ENCODE measurements around the gene PEMT.

PEMT gene

GRCh38 chr17:17514993-17515933, 76.2 kb downstream of the PEMT start:
- DNase-seq (ENCODE audit: low read depth in 3 of 3): no peak

DNA sequence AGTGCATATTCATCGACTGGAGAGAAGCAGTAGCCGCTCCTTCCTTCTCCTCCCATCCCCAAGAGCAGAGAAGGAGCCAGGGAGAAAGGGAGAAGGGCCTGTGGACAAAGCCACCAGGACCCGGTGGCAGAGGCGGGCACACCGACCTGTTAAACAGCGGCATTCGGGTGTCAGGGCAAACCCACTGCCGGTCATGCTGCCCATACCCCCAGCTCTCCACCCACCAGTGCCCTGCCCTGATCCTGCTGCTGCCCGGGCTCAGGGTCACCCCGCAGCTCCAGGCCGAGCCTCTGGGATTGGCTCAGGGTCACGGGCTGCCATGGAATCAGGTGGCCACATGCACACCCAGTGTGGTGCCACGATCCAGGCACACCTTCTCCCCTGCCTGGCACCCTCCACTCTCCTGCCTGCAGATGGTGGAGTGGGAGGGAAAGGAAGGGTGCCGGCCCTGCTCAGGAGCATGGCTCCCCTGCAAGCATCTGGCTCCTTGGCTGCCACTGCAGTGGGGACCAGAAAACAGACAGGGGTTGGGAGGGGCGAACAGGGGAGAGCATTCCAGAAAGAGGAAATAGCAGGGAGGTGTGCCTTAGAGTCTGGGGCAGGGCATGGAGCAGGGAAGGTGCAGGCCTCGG, 77.0 kb downstream of the PEMT start:
- no peak for DNase-seq (ENCODE audit: low read depth in 3 of 3)

- no peak for DNase-seq (ENCODE audit: low read depth in 3 of 3)
These were observed 77.9 kb downstream of the PEMT start for GRCh38 chr17:17513626-17514025.

- no peak for DNase-seq (ENCODE audit: low read depth in 3 of 3)
These were observed 78.6 kb downstream of the PEMT start for GRCh38 chr17:17512866-17513265.

DNA sequence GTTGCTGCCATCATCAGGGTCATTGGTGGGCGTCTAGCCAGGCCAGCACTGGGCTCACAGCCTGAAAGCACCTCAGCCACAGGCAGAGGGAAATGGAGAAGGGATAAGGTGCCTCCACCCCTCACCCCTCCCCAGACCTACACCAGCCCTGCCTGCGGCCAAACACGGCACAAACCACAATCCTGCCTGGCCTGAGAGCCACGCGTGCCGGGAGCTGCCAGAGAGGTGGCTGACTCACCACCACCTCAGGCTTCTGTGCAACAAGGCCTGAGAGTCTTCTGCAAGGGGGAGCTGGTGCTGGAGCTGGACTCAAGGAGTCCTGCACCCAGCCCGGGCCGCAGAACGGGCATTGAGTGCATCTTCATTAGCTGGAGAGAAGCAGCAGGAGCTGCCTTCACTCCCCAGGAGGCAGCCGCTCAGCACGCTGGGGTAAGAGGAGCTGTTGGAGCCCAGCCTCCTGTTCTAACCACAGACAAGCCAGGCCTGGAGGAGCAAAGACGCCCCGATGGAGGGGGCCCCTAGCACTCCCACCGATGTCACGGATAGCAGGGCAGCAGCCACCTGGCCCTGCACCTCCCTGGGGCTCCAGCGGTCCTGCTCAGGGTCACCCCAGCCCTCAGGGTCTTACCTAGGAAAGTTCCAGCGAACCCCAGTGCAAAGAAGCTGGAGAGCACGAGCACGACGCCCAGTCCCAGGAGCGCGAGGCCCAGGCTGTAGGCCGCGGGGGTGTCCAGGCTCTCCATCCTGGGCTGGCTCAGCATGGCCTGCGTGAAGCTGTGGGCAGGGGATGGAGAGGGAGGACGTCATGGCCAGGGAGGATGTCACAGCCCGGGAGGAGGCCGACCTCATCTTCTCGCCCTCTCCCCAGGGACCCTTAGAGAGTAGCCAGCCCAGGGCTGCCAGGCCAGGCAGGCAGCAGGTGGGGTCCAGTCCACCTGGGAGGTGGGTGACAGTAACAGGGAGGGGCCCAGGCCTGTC, 79.3 kb downstream of the PEMT start:
- no peak for DNase-seq (ENCODE audit: low read depth in 3 of 3)

- no peak for DNase-seq (ENCODE audit: low read depth in 3 of 3)
These were observed 80.2 kb downstream of the PEMT start for GRCh38 chr17:17511293-17511741.

DNA sequence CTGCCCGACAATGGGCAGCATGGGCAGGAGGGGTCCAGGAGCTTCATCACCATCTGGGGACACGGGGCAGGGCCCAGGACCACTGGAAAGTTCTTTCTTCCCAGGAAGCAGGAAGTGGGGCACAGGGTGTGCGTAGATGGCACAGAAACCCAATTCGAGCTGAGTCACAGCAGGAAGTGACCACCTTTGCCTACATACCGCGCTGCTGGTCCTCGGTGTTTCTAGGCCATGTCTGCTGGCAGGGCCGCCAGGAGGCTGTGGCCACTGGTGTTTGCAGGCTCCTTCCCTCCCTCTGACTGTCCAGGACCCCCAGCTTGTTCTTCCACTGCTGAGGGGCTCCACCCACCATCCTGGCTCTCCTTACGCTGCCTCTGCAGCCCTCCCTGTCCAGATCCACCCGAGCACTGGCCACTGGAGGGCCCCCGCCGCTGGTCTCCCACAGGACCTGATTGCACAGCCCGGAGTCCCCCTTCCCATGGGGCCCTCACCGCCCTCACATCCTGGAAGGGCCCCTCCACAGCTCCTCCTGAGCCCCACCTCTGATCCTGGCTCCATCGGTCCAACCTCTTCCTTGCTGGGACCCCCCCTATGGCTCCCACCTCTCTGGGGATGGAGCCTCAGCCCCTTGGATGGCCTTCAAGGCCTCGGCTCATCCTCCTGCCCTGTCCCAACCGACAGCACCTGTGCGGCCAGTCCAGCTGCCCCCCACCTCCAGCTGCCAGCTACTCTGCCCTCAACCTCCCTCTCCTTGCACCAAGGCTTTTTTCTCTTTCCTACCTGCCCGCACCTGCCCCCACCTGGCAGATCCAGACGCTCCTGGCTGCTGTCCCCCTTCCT, 80.8 kb downstream of the PEMT start:
- DNase-seq (ENCODE audit: low read depth in 3 of 3): no peak

GRCh38 chr17:17509601-17510425, 81.7 kb downstream of the PEMT start:
- DNase-seq (ENCODE audit: low read depth in 3 of 3): no peak

DNA sequence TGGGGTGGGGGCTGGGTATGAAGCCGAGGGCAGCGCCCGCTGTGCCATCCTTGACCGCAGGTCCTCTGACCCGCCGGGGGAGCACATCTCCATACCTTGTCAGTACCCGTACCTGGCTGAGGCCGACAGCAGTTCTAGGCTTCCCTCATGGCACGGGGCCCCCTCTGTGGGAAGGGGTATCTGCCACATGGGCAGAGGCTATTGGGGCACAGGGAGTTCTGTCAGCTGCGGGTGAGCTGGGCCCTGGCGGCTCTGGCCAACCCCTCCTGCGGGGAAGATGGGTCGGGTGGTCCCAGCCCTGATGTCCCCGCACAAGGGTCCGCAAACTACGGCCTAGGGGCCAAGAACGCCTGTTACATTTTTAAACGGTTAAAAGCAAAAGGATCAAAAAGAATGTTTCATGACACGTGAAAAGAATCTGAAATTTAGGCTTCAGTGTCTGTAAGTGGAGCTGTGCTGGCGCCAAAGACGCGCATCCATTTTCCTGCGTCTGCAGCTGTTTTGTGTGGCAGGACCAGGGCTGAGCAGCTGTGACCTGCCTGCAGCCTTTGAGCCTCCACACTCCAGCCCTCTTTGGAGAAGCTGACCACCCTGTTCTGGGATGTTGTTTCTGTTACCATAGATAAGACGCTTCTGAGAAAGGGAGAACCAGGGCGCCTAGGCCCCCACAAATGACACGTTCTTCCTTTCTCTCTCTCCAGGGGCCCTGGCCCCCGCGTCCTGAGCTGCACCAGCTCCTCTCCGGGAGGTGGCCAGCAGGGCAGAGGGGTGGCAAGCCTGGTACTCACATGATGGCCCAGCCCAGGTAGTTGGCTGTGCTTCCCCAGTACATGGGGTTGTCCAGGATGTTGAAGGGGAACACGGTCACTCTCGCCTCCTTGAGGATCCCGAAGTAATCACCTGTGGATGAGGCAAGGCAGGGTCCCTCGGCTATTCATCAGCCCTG, 82.6 kb downstream of the PEMT start:
- no peak for DNase-seq (ENCODE audit: low read depth in 3 of 3)

GRCh38 chr17:17508019-17508535, 83.4 kb downstream of the PEMT start:
- no peak for DNase-seq (ENCODE audit: low read depth in 3 of 3)

- DNase-seq (ENCODE audit: low read depth in 3 of 3): no peak
These were observed 84.0 kb downstream of the PEMT start for GRCh38 chr17:17507465-17508011.

DNA sequence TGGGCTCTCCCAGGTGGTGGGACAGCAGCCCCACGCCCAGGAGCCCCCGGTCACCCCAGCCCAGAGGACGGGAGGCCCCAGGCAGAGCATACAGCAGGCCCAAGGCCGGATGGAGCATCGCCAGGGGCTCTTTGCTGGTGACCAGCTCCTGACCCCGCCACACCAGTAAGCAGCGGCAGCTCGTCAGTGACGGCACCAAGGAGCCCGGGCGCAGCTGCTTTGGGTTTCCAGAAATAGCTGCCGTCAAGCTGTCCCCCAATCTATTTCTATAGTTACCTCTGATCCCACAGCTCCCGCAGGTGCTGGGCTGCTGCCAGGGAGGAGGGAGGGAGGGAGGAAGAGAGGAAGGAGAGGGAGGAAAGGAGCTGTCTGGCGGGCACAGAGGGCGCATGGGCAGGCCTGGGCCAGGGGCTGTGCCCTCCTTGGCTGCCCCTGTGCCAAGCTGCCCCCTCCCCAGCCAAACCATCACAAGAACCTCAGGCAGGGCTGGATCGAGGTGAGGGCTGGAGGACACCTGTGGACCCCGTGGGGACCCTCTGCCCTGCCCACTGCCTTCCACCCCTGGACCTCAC, 84.5 kb downstream of the PEMT start:
- no peak for DNase-seq (ENCODE audit: low read depth in 3 of 3)

DNA sequence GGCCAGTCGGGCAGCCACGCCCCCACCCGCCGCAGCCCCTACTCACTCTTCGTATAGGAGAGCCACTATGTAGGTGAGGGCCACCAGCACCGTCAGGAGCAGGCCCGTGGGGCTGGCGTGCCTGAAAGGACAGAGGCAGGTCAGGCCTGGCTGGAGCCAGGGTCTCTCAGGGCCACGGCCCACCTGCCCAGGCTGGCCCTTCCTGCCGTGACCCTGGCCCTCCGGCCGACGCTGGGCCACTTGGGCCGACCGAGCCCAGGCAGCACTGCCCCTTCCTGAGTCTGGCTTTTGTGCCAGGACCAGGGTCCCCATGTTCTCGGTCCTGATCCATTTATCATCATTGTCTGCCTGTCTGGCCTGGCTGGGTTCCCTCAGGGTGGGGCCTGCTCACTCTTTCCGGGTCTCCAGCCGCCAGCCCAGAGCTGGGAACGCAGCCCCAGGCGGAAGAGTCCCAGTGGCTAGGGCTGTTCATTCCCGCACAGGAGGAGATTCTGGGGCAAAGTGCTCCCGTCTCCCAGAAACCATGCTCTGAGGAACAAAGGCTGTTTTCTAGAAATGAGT, 85.2 kb downstream of the PEMT start:
- no peak for DNase-seq (ENCODE audit: low read depth in 3 of 3)

DNA sequence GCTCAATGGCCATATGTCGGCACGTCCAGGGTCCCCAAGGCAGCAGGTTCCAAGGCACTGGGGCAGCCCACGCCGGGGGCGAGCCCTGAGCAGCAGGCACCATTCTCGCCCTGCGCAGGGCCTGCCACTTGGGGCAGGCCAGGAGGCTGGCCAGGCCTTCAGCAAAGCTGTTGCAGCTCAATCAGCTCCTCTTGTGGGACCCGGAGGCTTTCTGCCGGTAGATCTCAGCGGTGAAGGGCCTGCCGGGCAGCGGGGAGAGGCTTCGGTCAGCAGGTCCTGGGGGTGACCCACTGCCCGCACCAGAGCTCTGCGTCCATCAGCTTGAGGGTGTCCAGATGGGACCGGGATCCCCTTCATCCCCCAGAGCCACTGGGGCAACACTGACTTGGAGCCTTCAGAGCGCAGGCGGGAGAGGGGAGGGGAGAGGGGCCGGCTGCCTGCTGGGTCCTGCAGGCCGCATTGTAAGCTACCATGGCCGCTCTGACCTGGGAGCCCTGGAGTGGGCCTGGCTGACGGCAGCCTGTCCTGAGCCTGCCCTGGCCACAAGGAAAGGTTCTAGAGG, 85.8 kb downstream of the PEMT start:
- no peak for DNase-seq (ENCODE audit: low read depth in 3 of 3)

- no peak for DNase-seq (ENCODE audit: low read depth in 3 of 3)
These were observed 86.4 kb downstream of the PEMT start for GRCh38 chr17:17505151-17505550.

GRCh38 chr17:17504341-17505140, 87.0 kb downstream of the PEMT start:
- no peak for DNase-seq (ENCODE audit: low read depth in 3 of 3)
